Measurements from ENCODE around the gene NREP. TPM values are rescaled to one million over a fixed set of nuclear protein-coding genes. Genes with fewer than 3 reads are reported as not detected.

Gene NREP
- total RNA-seq = 414 and 460 TPM in 2 replicates
- long read RNA-seq, transcript NREP-206 (3 exons, 2,304 nt) = minor isoform, 5 of 679 reads
- long read RNA-seq, transcript NREP-201 (4 exons, 2,013 nt) = major isoform, 520 of 679 reads
- long read RNA-seq, transcript NREP-204 (5 exons, 704 nt) = minor isoform, 12 of 679 reads
- long read RNA-seq, transcript NREP-214 (3 exons, 577 nt) = minor isoform, 19 of 679 reads
- long read RNA-seq, partial matches to known transcripts = 46 of 679 reads
- long read RNA-seq, other reads (novel, unspliced or antisense) = 63 of 679 reads

DNA sequence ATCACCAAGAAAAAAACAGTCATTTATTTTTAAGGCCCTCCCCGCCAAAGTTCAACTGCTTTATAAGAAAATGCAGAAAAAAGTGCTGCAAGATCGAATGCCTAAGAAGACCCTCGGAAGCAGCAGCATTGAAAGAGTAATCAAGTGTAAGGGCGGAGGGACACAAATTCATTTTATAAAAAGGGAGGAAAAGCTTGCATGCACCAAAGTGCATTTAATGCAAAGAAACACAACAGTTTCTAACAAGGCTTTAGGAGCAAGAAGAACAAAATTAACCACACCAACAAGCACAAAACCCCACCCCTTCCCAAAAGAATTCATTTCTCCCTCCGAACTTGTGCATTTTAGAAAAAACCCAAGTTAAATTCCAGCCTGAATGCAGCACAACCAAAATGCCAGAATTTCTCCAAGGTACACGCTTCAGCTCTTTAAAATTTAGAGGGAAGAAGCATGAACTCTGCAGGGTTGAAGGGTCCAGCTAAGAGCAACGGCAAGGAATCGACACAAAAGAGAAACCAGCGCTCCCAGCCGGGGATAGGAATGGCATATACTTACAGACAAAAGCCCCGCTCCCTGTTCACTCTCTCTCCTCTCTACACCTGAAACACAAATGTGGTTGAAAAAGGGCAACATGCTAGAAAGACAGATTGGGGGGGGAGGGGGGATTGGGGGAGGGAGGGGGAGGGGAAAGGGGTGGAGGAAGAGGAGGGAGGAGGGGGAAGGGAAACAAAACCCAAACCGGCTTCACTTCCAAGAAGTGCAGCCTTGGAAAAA lies at the start of gene NREP:
NREP (minus strand) TSS at position 614 of the 774 bp plus-strand sequence. CDS start 1,422 bp downstream, outside the sequence.
- Mint-ChIP-seq H3K4me1 (ENCODE audit: low read depth) (peaks cover 34% of the 10 kb centered on the region), H3K9me3 (ENCODE audit: low read depth) (peaks cover 3% of the 10 kb centered on the region), H3K27me3 (no peaks in the 10 kb centered on the region), H3K36me3 (ENCODE audit: insufficient read depth) (peaks cover 15% of the 10 kb centered on the region), H3K4me3 (ENCODE audit: low read depth) (peak within 1 kb of the TSS; percentile 90), H3K27ac (peak within 1 kb of the TSS; percentile 99)
- DNase-seq (ENCODE audit: low spot score, unreplicated experiment) = peak; percentile 42
- TF ChIP-seq CTCF (IDR thresholded peaks at IDR 0.05; ENCODE audit: unreplicated experiment) = no peak

GRCh38 chr5:111806753-111807152 lies 49.8 kb upstream of the NREP start:
- DNase-seq (ENCODE audit: low spot score, unreplicated experiment) = no peak
- TF ChIP-seq CTCF (IDR thresholded peaks at IDR 0.05; ENCODE audit: unreplicated experiment) = no peak
- no peaks in the 10 kb centered on the region for H3K4me1 Mint-ChIP-seq (ENCODE audit: low read depth)
- no peaks in the 10 kb centered on the region for H3K9me3 Mint-ChIP-seq (ENCODE audit: low read depth)
- H3K27me3 Mint-ChIP-seq = no peaks in the 10 kb centered on the region
- no peak overlapping the region for H3K4me3 Mint-ChIP-seq (ENCODE audit: low read depth)
- H3K36me3 Mint-ChIP-seq (ENCODE audit: insufficient read depth) = no peaks in the 10 kb centered on the region
- H3K27ac Mint-ChIP-seq = no peak overlapping the region

- Mint-ChIP-seq H3K4me3 (ENCODE audit: low read depth) (no peak overlapping the region), H3K9me3 (ENCODE audit: low read depth) (no peaks in the 10 kb centered on the region), H3K27me3 (no peaks in the 10 kb centered on the region), H3K36me3 (ENCODE audit: insufficient read depth) (no peaks in the 10 kb centered on the region), H3K4me1 (ENCODE audit: low read depth) (no peaks in the 10 kb centered on the region), H3K27ac (no peak overlapping the region)
- no peak for TF ChIP-seq CTCF (IDR thresholded peaks at IDR 0.05; ENCODE audit: unreplicated experiment)
- DNase-seq (ENCODE audit: low spot score, unreplicated experiment) = no peak
Observed at GRCh38 chr5:111806156-111806555, 49.2 kb upstream of the NREP start.

DNA sequence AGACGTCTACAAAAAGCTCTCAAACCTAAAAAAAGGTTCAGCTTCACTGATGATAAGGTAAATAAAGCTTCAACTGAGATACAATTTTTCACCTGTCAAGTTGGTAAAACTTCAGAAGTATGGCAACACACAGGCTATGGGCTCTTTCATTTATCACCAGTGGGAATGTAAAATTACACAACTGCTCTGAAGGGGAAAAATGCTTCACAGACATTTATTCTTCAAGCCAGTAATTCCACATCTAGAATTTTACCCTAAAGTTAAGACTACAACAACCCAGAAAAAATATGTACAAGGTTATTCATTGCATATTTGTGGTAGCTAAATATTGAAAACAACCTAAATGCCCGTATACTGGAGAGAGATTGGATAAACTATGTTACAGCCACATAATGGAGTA lies 48.1 kb upstream of the NREP start:
- DNase-seq (ENCODE audit: low spot score, unreplicated experiment) = no peak
- no peaks in the 10 kb centered on the region for H3K9me3 Mint-ChIP-seq (ENCODE audit: low read depth)

More for the DNA sequence above, 48.1 kb upstream of the NREP start:
- no peaks in the 10 kb centered on the region for H3K36me3 Mint-ChIP-seq (ENCODE audit: insufficient read depth)
- H3K4me3 Mint-ChIP-seq (ENCODE audit: low read depth) = no peak overlapping the region
- no peak overlapping the region for H3K27ac Mint-ChIP-seq
- no peak for TF ChIP-seq CTCF (IDR thresholded peaks at IDR 0.05; ENCODE audit: unreplicated experiment)
- no peaks in the 10 kb centered on the region for H3K4me1 Mint-ChIP-seq (ENCODE audit: low read depth)
- no peaks in the 10 kb centered on the region for H3K27me3 Mint-ChIP-seq
